ENCODE results near the gene CBLIF.
"Not testable (repeated sequence)": the region's sequence is repeated elsewhere in the genome, so short reads cannot be mapped to it uniquely, and the experiment has no call there.

The CBLIF gene

GRCh38 chr11:59845399-59845798 is at the start of gene CBLIF:
TSS of gene CBLIF (minus strand) at chr11:59845499. CDS start at chr11:59845453, 46 bp downstream.
- DNase-seq (ENCODE audit: extremely low read depth in 1 of 2, low read depth in 1 of 2) = no peak

GRCh38 chr11:59894616-59895015 is 49.3 kb upstream of the CBLIF start:
- no peak for DNase-seq (ENCODE audit: extremely low read depth in 1 of 2, low read depth in 1 of 2)

- no peak for DNase-seq (ENCODE audit: extremely low read depth in 1 of 2, low read depth in 1 of 2)
Observed at GRCh38 chr11:59891781-59892181, 46.5 kb upstream of the CBLIF start.

- not testable (repeated sequence) for DNase-seq (ENCODE audit: extremely low read depth in 1 of 2, low read depth in 1 of 2)
Observed at GRCh38 chr11:59887156-59887555, 41.9 kb upstream of the CBLIF start.

- no peak for DNase-seq (ENCODE audit: extremely low read depth in 1 of 2, low read depth in 1 of 2)
Observed at GRCh38 chr11:59883597-59883996, 38.3 kb upstream of the CBLIF start.

GRCh38 chr11:59879567-59879966 is 34.3 kb upstream of the CBLIF start:
- DNase-seq (ENCODE audit: extremely low read depth in 1 of 2, low read depth in 1 of 2) = no peak

GRCh38 chr11:59878575-59878974 is 33.3 kb upstream of the CBLIF start, which contains the start of gene OOSP3:
TSS of gene OOSP3 (plus strand) at chr11:59878782. CDS start at chr11:59878809, 27 bp downstream.
- no peak for DNase-seq (ENCODE audit: extremely low read depth in 1 of 2, low read depth in 1 of 2)

DNA sequence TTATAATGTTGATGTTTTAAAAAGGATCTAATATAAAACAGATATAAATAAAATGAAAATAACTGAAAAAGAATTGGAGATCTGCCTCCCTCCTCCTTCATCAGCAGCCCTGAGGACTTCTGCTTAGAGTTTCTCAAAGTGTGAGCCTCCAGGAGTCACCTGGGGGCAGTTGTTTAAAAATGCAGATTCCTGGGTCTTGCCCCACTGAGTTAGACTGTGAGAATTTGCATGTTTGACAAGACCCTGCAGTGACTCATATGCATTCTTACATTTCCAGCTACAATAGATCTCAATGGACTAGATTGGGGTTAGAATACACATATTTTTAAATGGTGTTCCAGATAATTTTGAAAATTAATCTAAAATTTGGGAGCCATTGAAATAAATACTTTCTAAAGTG is 32.5 kb upstream of the CBLIF start:
- no peak for DNase-seq (ENCODE audit: extremely low read depth in 1 of 2, low read depth in 1 of 2)

GRCh38 chr11:59877325-59877724 is 32.0 kb upstream of the CBLIF start:
- no peak for DNase-seq (ENCODE audit: extremely low read depth in 1 of 2, low read depth in 1 of 2)

GRCh38 chr11:59875856-59876519 is 30.7 kb upstream of the CBLIF start:
- no peak for DNase-seq (ENCODE audit: extremely low read depth in 1 of 2, low read depth in 1 of 2)

DNA sequence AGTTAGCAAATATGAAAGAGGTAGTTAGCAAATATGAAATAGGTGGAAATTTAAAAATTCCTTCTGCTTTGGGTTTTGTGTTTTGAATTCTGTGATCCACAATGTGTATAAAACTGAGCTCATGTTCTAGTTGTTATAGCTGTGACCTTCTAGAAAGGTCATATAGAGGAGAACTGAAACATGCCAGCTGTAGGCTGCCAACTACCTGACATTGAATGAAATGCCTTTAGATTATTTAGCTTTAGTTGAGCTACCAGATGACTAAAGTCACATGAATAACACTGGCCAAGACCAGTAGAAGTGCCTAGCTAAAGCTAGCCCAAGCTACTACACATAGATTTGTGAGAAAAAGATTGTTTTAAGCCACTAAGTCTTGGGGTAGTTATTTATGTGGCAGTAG is 26.8 kb upstream of the CBLIF start:
- DNase-seq (ENCODE audit: extremely low read depth in 1 of 2, low read depth in 1 of 2) = no peak

- DNase-seq (ENCODE audit: extremely low read depth in 1 of 2, low read depth in 1 of 2) = no peak
Observed at GRCh38 chr11:59867946-59868345, 22.6 kb upstream of the CBLIF start.

GRCh38 chr11:59866836-59867235 is 21.5 kb upstream of the CBLIF start:
- no peak for DNase-seq (ENCODE audit: extremely low read depth in 1 of 2, low read depth in 1 of 2)

- no peak for DNase-seq (ENCODE audit: extremely low read depth in 1 of 2, low read depth in 1 of 2)
Observed at GRCh38 chr11:59866397-59866796, 21.1 kb upstream of the CBLIF start, which contains the start of gene TCN1. TSS of gene TCN1 (minus strand) at chr11:59866487. CDS start at chr11:59866470, 17 bp downstream.

DNA sequence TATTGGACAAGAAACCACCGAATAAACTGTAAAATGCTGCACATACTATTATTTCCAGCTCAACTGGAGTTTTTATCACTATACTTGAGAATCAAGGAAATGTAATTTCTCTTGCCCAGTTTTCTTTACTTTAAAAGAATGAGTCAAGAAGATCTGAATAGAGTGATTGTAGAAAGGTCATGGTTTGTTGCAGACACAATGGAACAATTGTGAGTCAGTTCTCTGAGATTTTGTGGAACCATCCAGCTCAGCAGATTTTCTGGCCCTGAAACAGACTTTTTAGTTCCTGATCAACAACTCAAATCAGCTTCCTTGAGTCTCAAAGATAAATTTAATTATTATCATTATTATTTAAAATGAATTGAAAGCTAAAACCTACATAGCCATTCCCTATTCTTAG is 19.7 kb upstream of the CBLIF start:
- DNase-seq (ENCODE audit: extremely low read depth in 1 of 2, low read depth in 1 of 2) = no peak

GRCh38 chr11:59862252-59862651 is 17.0 kb upstream of the CBLIF start:
- DNase-seq (ENCODE audit: extremely low read depth in 1 of 2, low read depth in 1 of 2) = no peak

DNA sequence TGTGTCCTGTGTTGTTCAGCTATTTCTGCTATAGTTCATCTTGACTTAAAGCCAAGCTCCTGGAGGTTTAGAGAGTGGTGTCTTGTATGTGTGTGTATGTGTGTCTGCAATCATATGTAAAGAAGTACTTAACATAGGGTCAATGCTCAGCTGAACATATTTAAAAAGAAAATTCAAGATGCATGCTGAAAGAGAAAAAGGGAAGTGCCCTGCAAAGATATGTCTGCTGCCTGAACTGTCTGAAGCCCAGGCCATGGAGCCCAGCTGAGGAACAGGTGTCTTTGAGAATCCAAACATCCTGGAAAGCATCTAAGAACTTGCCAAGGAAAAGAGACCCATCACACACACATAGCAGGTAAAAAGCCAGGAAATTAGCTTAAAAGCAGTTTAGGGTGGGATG is 14.4 kb upstream of the CBLIF start:
- no peak for DNase-seq (ENCODE audit: extremely low read depth in 1 of 2, low read depth in 1 of 2)

DNA sequence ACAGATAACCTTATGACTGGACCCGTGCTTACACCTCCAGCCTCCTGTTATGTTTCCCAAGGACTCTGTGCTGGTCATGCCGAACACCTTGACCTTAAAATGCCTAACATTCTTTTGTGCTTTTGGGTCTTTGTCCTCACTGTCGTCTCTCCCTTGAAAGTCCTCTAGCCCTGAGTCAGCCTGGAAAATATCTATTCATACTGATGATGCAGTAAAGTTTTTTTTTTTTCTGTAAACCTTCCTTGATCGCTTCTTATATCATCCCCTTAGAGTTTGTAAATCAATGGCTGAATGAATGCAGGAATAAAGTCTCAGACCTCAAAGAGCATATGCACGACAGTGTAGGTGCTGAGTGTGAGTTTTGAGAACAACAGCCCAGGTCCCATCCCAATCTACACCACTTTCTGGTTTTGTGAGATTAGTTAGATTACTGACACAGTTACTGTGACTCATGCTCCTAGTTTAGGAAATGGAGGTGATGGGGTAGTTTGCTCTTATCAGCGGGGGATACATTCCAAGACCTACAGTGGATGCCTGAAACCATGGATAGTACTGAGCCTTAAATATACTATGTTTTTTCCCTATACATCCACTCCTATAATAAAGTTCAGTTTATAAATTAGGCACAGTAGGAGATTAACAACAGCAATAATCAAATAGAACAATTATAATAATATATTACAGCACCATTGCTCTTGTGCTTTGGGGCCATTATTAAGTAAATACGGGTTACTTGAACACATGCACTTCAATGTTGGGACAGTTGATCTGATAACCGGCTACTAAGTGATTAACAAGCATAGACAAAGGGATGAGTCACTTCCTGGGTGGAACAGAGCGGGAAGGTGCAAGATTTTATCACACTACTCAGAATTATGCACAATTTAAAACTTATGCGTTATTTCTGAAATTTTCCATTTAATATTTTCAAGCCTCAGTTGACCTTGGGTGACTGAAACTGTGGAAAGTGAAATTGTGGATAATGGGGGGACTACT is 12.4 kb upstream of the CBLIF start:
- no peak for DNase-seq (ENCODE audit: extremely low read depth in 1 of 2, low read depth in 1 of 2)

- DNase-seq (ENCODE audit: extremely low read depth in 1 of 2, low read depth in 1 of 2) = no peak
Observed at GRCh38 chr11:59854871-59855270, 9.6 kb upstream of the CBLIF start.

GRCh38 chr11:59851416-59851815 is 6.1 kb upstream of the CBLIF start:
- DNase-seq (ENCODE audit: extremely low read depth in 1 of 2, low read depth in 1 of 2) = not testable (repeated sequence)

GRCh38 chr11:59849551-59849950 is 4.3 kb upstream of the CBLIF start:
- not testable (repeated sequence) for DNase-seq (ENCODE audit: extremely low read depth in 1 of 2, low read depth in 1 of 2)

DNA sequence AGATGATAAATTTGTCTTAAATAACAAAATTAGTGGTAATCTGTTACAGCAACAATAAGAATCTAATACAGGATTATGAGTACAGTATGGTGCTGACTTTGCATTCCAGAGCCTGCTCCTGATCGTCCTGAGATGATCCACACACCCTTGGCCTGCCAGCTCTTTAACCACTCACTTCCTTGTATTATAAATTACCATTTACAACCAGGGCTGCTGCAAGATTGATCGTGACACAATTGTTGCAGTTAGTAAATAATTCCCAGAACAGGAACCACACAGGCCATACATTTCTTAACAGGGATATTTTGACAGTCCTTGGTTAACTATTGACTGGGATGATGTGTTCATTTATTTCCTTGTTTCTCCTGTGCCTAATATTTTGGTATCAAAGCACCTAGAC is 3.8 kb upstream of the CBLIF start:
- DNase-seq (ENCODE audit: extremely low read depth in 1 of 2, low read depth in 1 of 2) = no peak
